ENCODE results near the gene CD276.

DNA sequence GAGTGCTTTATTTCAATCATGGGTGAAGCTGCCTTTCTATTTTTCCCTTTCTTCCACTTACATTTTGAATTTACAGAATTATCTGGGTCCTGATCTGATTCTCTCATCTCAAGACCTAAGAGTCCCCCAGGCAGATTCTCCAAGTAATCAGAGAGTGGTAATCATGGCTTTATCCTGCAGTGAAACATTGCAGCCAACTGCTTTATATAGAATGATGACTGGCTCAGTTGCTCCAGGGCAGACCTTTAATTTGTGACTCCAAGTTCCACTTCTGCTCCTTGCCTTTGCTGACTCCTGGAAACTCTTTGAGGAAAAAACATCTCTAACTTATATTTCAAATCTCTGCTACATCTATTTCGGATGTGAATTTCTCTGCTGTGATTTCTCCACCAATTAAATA is 25.5 kb upstream of the CD276 start:
- TF ChIP-seq, protein P1, sequence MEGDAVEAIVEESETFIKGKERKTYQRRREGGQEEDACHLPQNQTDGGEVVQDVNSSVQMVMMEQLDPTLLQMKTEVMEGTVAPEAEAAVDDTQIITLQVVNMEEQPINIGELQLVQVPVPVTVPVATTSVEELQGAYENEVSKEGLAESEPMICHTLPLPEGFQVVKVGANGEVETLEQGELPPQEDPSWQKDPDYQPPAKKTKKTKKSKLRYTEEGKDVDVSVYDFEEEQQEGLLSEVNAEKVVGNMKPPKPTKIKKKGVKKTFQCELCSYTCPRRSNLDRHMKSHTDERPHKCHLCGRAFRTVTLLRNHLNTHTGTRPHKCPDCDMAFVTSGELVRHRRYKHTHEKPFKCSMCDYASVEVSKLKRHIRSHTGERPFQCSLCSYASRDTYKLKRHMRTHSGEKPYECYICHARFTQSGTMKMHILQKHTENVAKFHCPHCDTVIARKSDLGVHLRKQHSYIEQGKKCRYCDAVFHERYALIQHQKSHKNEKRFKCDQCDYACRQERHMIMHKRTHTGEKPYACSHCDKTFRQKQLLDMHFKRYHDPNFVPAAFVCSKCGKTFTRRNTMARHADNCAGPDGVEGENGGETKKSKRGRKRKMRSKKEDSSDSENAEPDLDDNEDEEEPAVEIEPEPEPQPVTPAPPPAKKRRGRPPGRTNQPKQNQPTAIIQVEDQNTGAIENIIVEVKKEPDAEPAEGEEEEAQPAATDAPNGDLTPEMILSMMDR (IDR thresholded peaks at IDR 0.05), result no peak
- TF ChIP-seq POLR2A (IDR thresholded peaks at IDR 0.05), result no peak
